Brain microvascular endothelial cell (primary cell): Measurements from ENCODE around the gene PTGS1.
A peak's percentile ranks its signal among the peaks of the same experiment; 100 is the strongest.
"Not testable (repeated sequence)": the region's sequence is repeated elsewhere in the genome, so short reads cannot be mapped to it uniquely, and the experiment has no call there.

Experiments
- DNase-seq: peaks from one replicate; pipeline ENCODE4 v3.0.0-alpha.2; 2020
- H3K27ac ChIP-seq: fragments of 250-450 bp; sonication (Bioruptor Pico); 2 replicates; pipeline ENCODE4 v1.5.1; 2020; ENCODE audit warnings: mild to moderate bottlenecking, moderate library complexity
- H3K27me3 ChIP-seq: fragments of 250-450 bp; sonication (Bioruptor Pico); replicated peaks from 2 replicates; pipeline ENCODE4 v1.5.1; 2020; ENCODE audit warnings: mild to moderate bottlenecking
- H3K36me3 ChIP-seq: fragments of 250-450 bp; sonication (Bioruptor Pico); replicated peaks from 2 replicates; pipeline ENCODE4 v1.5.1; 2020; ENCODE audit warnings: mild to moderate bottlenecking
- H3K4me3 ChIP-seq: 2 replicates; pipeline ENCODE4 v1.5.1; 2011; ENCODE audit warnings: low read depth, mild to moderate bottlenecking, control low read depth, low read length, moderate library complexity
- CTCF ChIP-seq: IDR thresholded peaks from 2 replicates; pipeline ENCODE4 v1.5.1; 2011; ENCODE audit warnings: low read depth, mild to moderate bottlenecking, moderate library complexity, low read length, control low read depth, inconsistent platforms; ENCODE audit errors: missing control alignments
- in situ Hi-C: cut with HindIII; loops from 2 replicates; pipeline ENCODE4 v1.10.0; 2017; ENCODE audit warnings: low sequenced_read_pairs, low pct_ligation_motif_present

PTGS1 gene

GRCh38 chr9:122360891-122361290, 9.9 kb upstream of the PTGS1 start:
- Histone ChIP-seq H3K4me3 (no peak overlapping the region), H3K27ac (no peak overlapping the region), H3K27me3 (no peaks in the 10 kb centered on the region), H3K36me3 (no peaks in the 10 kb centered on the region)
- TF ChIP-seq CTCF, result no peak
- in situ Hi-C loops, result no loop called here
- DNase-seq, result peak; percentile 48

GRCh38 chr9:122363131-122363530, 7.7 kb upstream of the PTGS1 start:
- H3K27ac ChIP-seq, DNase-seq, in situ Hi-C loops, H3K4me3 ChIP-seq, H3K36me3 ChIP-seq, H3K27me3 ChIP-seq: not testable (repeated sequence)

DNA sequence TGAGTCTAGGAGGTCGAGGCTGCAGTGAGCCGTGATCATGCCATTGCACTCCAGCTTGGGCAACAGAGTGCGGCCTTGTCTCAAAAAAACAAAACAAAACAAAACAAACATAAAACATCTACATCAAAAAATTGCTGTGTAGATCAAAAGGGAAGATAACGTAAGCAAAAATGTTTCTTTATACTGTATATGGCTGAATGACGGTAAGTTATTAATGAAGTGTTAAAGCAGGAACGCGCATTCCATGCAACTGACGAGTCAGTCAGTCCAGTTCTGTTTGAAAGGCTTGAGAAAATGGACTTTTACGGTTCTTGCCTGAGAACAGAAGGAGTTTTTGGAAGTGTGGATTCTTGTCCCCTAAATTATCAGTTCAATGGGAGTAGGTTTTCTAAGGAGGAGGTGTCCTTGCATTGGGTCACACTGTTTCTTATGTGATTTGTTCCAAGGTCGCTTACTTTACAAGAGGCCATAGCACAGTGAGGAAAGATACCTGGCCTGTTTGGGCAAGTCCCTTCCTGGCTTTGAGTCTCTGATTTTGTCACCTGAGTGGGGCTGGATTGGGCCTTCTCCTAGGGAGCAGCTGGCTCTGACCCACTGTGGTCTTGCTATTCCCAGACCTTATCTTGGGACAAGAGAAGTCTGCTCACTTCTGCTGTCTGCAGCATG, 6.6 kb upstream of the PTGS1 start:
- in situ Hi-C loops, result no loop called here
- Histone ChIP-seq H3K27me3 (no peaks in the 10 kb centered on the region), H3K4me3 (no peak overlapping the region), H3K27ac (no peak overlapping the region), H3K36me3 (no peaks in the 10 kb centered on the region)
- DNase-seq, result no peak
- TF ChIP-seq CTCF, result no peak

- in situ Hi-C loops, result no loop called here
- Histone ChIP-seq H3K4me3 (no peak overlapping the region), H3K36me3 (no peaks in the 10 kb centered on the region), H3K27me3 (no peaks in the 10 kb centered on the region), H3K27ac (no peak overlapping the region)
- no peak for DNase-seq
- no peak for TF ChIP-seq CTCF
Observed at GRCh38 chr9:122364783-122365150, 6.1 kb upstream of the PTGS1 start.

GRCh38 chr9:122366074-122366660, 4.7 kb upstream of the PTGS1 start:
- Histone ChIP-seq H3K27ac (no peak overlapping the region), H3K27me3 (no peaks in the 10 kb centered on the region), H3K4me3 (no peak overlapping the region), H3K36me3 (no peaks in the 10 kb centered on the region)
- no peak for DNase-seq
- in situ Hi-C loops, result no loop called here
- no peak for TF ChIP-seq CTCF

DNA sequence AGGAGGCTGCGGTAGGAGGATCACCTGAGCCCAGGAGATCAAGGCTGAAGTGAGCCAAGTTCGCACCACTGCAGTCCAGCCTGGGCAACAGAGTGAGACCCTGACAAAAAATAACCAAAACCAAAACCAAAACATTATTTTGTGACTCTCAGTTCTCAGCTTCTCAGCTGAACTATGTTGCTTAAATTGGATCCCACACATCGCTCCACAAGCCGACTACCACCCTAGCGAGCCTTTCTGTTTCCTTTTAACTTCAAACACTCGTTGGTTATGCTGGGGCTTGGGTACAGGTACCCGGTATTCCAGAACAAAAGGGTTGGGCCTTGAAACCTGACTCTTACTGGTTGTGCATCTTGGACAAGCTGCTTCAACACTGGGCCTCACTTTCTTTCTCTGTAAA, 3.8 kb upstream of the PTGS1 start:
- TF ChIP-seq CTCF, result no peak
- in situ Hi-C loops, result no loop called here
- H3K4me3 ChIP-seq, result no peak overlapping the region

More for the DNA sequence above, 3.8 kb upstream of the PTGS1 start:
- Histone ChIP-seq H3K27me3 (no peaks in the 10 kb centered on the region), H3K36me3 (no peaks in the 10 kb centered on the region), H3K27ac (no peak overlapping the region)
- DNase-seq, result no peak
